Endodermal cell (in vitro differentiated cells): ENCODE data around the gene PBLD. TPM values are rescaled to one million over a fixed set of nuclear protein-coding genes. Genes with fewer than 3 reads are reported as not detected.
A peak's percentile ranks its signal among the peaks of the same experiment; 100 is the strongest.

Experiments used
- DNase-seq: peaks from one replicate; pipeline ENCODE4 v3.0.0-alpha.2; 2017
- H3K27ac ChIP-seq: 2 replicates; pipeline ENCODE4 v1.5.1; 2013; ENCODE audit warnings: mild to moderate bottlenecking, low read depth, low read length, moderate library complexity
- H3K27me3 ChIP-seq: 2 replicates; pipeline ENCODE4 v1.6.1; 2013; ENCODE audit warnings: mild to moderate bottlenecking, low read length, moderate library complexity; ENCODE audit not compliant: insufficient read depth, control insufficient read depth, poor library complexity, severe bottlenecking
- H3K36me3 ChIP-seq: 2 replicates; pipeline ENCODE4 v1.7.0; 2013; ENCODE audit warnings: mild to moderate bottlenecking, low read length, moderate library complexity; ENCODE audit not compliant: control insufficient read depth, insufficient read depth
- H3K4me1 ChIP-seq: one replicate; pipeline ENCODE4 v1.7.0; 2013; ENCODE audit warnings: low read length; ENCODE audit not compliant: control insufficient read depth, insufficient read depth
- H3K4me3 ChIP-seq: 2 replicates; pipeline ENCODE4 v1.5.1; 2013; ENCODE audit warnings: mild to moderate bottlenecking, low read length, moderate library complexity
- H3K9ac ChIP-seq: 2 replicates; pipeline ENCODE4 v1.6.1; 2013; ENCODE audit warnings: mild to moderate bottlenecking, low read length, moderate library complexity; ENCODE audit not compliant: poor library complexity, severe bottlenecking; ENCODE audit errors: extremely low read depth
- H3K9me3 ChIP-seq: 2 replicates; pipeline ENCODE4 v1.6.1; 2013; ENCODE audit warnings: mild to moderate bottlenecking, low read length, moderate library complexity; ENCODE audit not compliant: control insufficient read depth
- H3K27ac Mint-ChIP-seq: 2 replicates; pipeline ENCODE4 v1.8.0; 2020; ENCODE audit warnings: mixed read lengths
- H3K27me3 Mint-ChIP-seq: 2 replicates; pipeline ENCODE4 v1.8.0; 2021; ENCODE audit warnings: mild to moderate bottlenecking, mixed read lengths; ENCODE audit not compliant: insufficient read depth
- H3K36me3 Mint-ChIP-seq: 2 replicates; pipeline ENCODE4 v1.8.0; 2020; ENCODE audit warnings: low read depth, mixed read lengths
- H3K4me1 Mint-ChIP-seq: 2 replicates; pipeline ENCODE4 v1.8.0; 2020; ENCODE audit warnings: mixed read lengths
- H3K4me3 Mint-ChIP-seq: 2 replicates; pipeline ENCODE4 v1.8.0; 2020; ENCODE audit warnings: mild to moderate bottlenecking, moderate library complexity, mixed read lengths
- H3K9me3 Mint-ChIP-seq: 2 replicates; pipeline ENCODE4 v1.8.0; 2020; ENCODE audit warnings: mild to moderate bottlenecking, mixed read lengths
- WGBS, 2 experiments: methylation state at CpG; one replicate each; pipeline versions ENCODE4 v1.1.5 to v1.1.7; 2013; ENCODE audit warnings: missing lambda C conversion rate in 2 of 2, mixed read lengths in 1 of 2; ENCODE audit not compliant: insufficient coverage in 1 of 2, insufficient read length in 1 of 2; 5-methylcytosine and 5-hydroxymethylcytosine counted together
- total RNA-seq, 2 donors: library from RNA; stranded (reverse); fragmentation: NEBNext Ultra II Directional in 1 of 2; extraction: Animal tissue kit (Norgen Biotek cat#: 25700) in 1 of 2; gene quantifications; 2 replicates in 1 of 2; 3 replicates in 1 of 2; pipeline ENCODE4 v1.2.1, GENCODE V29; 2021
- TF ChIP-seq, protein P1 (sequence below): fragments of 200-600 bp; sonication (generic); conservative IDR thresholded peaks from 2 replicates; pipeline ENCODE4 v1.5.0; 2021; ENCODE audit warnings: antibody characterized with exemption, mild to moderate bottlenecking

PBLD gene
- total RNA-seq, 2 donors from 2014 or later, result 5.0 to 5.3 TPM

DNA sequence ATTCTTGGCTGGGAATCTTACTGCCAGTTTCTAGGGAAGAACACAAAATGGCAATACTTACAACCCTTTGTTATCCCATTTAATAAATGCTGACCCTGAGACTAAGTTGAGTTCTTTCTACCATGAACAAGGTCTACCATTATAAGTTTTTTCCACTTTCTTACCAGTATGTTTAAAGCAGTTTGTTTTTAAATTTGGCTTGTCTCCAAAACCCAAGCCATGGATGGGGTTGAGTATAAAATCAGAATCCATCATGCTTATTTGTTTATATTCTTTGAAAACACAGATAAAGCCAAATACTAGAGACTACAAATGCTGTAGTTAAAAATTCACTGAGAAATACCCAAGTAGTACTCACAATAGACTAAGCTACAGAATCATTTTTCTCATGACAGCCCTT is 42.0 kb downstream of the PBLD start:
- Histone ChIP-seq H3K4me3 (no peak overlapping the region), H3K9me3 (no peaks in the 10 kb centered on the region), H3K27me3 (no peaks in the 10 kb centered on the region), H3K4me1 (no peaks in the 10 kb centered on the region), H3K36me3 (no peaks in the 10 kb centered on the region), H3K9ac (no peak overlapping the region), H3K27ac (no peak overlapping the region)
- Mint-ChIP-seq H3K9me3 (no peaks in the 10 kb centered on the region), H3K4me1 (no peaks in the 10 kb centered on the region), H3K4me3 (no peak overlapping the region), H3K27me3 (no peaks in the 10 kb centered on the region), H3K36me3 (peaks cover 7% of the 10 kb centered on the region), H3K27ac (no peak overlapping the region)
- TF ChIP-seq, protein P1, sequence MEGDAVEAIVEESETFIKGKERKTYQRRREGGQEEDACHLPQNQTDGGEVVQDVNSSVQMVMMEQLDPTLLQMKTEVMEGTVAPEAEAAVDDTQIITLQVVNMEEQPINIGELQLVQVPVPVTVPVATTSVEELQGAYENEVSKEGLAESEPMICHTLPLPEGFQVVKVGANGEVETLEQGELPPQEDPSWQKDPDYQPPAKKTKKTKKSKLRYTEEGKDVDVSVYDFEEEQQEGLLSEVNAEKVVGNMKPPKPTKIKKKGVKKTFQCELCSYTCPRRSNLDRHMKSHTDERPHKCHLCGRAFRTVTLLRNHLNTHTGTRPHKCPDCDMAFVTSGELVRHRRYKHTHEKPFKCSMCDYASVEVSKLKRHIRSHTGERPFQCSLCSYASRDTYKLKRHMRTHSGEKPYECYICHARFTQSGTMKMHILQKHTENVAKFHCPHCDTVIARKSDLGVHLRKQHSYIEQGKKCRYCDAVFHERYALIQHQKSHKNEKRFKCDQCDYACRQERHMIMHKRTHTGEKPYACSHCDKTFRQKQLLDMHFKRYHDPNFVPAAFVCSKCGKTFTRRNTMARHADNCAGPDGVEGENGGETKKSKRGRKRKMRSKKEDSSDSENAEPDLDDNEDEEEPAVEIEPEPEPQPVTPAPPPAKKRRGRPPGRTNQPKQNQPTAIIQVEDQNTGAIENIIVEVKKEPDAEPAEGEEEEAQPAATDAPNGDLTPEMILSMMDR, result no peak
- no peak for DNase-seq

DNA sequence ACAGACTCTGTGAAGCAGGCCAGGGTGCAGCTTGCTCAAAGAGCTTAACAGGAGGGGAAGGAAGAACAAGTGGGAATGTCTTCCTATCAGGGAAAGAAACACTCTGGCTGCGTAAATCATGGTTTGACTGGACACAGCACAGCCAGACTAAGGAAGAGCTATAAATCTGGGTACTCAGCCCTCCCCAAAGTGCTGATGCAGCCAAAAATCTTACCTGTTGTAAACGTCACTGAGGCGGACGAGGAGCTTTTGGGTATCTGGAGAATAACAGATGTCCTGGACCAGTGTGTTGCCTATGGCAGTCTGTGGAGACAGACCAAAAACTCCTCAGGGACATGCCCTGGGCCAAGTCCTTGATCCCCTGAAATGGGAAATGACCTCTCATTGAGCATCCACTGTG is 44.0 kb downstream of the PBLD start:
- Mint-ChIP-seq H3K27ac (no peak overlapping the region), H3K27me3 (no peaks in the 10 kb centered on the region), H3K4me1 (no peaks in the 10 kb centered on the region), H3K9me3 (no peaks in the 10 kb centered on the region), H3K4me3 (no peak overlapping the region), H3K36me3 (peaks cover 4% of the 10 kb centered on the region)
- Histone ChIP-seq H3K9me3 (no peaks in the 10 kb centered on the region), H3K36me3 (no peaks in the 10 kb centered on the region), H3K4me1 (no peaks in the 10 kb centered on the region), H3K27ac (no peak overlapping the region), H3K4me3 (no peak overlapping the region), H3K27me3 (no peaks in the 10 kb centered on the region), H3K9ac (no peak overlapping the region)
- WGBS, 2 experiments, result 93 to 100% methylated on average over 4 of the region's 4 CpGs
- TF ChIP-seq, protein P1, result no peak
- DNase-seq, result no peak

DNA sequence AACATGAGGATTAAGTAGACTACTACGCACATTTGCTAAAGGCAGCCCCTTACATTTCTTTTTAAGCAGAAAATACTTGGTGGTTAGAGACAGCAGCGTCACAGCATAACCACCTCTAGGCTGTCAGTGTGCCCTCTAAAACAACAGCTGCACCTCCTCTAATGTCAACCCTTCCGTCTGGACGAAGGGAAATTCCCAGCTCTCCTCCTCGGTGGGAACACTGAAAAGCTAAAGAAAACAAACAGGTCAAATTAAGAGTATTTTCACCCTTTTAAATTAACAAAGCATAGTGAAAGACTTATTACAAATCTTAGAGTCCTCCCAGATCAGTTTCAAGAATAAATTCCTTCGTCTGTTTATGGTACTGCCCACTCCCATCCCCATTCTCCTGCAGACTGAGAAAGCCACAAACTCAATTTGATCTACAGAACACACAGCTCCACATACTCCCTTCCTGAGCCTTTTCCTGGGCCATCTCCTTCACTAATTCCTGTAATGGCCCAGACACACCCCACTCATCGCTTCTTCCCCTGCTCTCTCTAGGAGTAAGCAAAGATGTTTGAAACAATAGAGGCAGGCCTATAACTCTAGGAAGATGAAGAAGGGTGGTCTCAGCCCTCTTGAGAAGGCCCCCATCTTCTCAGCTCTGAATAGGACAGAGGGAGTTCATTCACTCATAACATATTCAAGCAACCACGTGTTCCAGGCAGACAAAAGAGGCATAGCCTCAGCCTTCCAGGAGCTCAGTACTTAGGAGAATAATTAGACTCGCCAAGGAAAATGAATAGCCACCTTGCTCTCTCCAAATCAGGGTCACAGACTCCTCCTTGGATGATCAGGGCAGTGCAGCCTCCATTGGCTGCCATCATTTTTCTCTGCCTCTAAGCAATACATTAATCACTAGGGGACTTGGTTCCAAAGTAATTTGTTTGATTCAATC is 48.4 kb downstream of the PBLD start:
- Mint-ChIP-seq H3K4me1 (no peaks in the 10 kb centered on the region), H3K27ac (no peak overlapping the region), H3K4me3 (no peak overlapping the region), H3K27me3 (no peaks in the 10 kb centered on the region), H3K36me3 (peaks cover 7% of the 10 kb centered on the region), H3K9me3 (peaks cover 13% of the 10 kb centered on the region)
- Histone ChIP-seq H3K9ac (no peak overlapping the region), H3K4me1 (no peaks in the 10 kb centered on the region), H3K4me3 (no peak overlapping the region), H3K27me3 (no peaks in the 10 kb centered on the region), H3K9me3 (no peaks in the 10 kb centered on the region), H3K27ac (peak overlapping the region; percentile 60), H3K36me3 (no peaks in the 10 kb centered on the region)
- DNase-seq, result no peak
- WGBS, 2 experiments, result 83 to 90% methylated on average over 8 to 9 of the region's 9 CpGs
- TF ChIP-seq, protein P1, result no peak
